Right lobe of liver (tissue), 6 donors: ENCODE data around the gene TH. TPM values are rescaled to one million over a fixed set of nuclear protein-coding genes. Genes with fewer than 3 reads are reported as not detected.

Experiments used
- ATAC-seq, 4 donors: fragments of 200-7000 bp; cut with Tn5 transposase; one replicate each; pipeline ENCODE4 v1.9.1; 2020; ENCODE audit warnings: mild to moderate bottlenecking in 4 of 4, moderate library complexity in 4 of 4
- DNase-seq, 3 donors: peaks; one replicate each; pipeline ENCODE4 v3.0.0-alpha.2; 2020
- H3K27ac ChIP-seq, 3 donors: fragments of 200-600 bp; one replicate each; pipeline ENCODE4 v1.8.0; 2022
- H3K27me3 ChIP-seq, 2 donors: fragments of 200-600 bp; one replicate each; pipeline ENCODE4 v1.8.0; 2022
- H3K36me3 ChIP-seq, 4 donors: fragments of 200-600 bp; sonication (generic) in 1 of 4; one replicate each; pipeline versions ENCODE4 v1.5.1 to v1.8.0; 2017 to 2022; ENCODE audit warnings: control low read depth in 1 of 4
- H3K4me1 ChIP-seq, 4 donors: fragments of 200-600 bp; sonication (generic) in 1 of 4; one replicate each; pipeline versions ENCODE4 v1.5.1 to v1.8.0; 2017 to 2022; ENCODE audit warnings: control low read depth in 1 of 4
- H3K4me3 ChIP-seq, 3 donors: fragments of 200-600 bp; one replicate each; pipeline ENCODE4 v1.8.0; 2022
- H3K9me3 ChIP-seq, 4 donors: fragments of 200-600 bp; sonication (generic) in 1 of 4; one replicate each; pipeline versions ENCODE4 v1.5.1 to v1.8.0; 2017 to 2022; ENCODE audit warnings: control low read depth in 1 of 4
- POLR2A ChIP-seq: fragments of 450-650 bp; IDR thresholded peaks from one replicate; pipeline ENCODE4 v1.6.1; 2017; ENCODE audit warnings: antibody characterized with exemption, mild to moderate bottlenecking
- WGBS: methylation state at CpG from one replicate; pipeline ENCODE4 v1.1.6; 2018; ENCODE audit warnings: low coverage, low lambda C conversion rate; ENCODE audit not compliant: insufficient coverage; ENCODE audit errors: missing lambda C conversion rate; 5-methylcytosine and 5-hydroxymethylcytosine counted together
- intact Hi-C, 2 donors: fragments of 100-400 bp; cut with DNase I; formaldehyde crosslinking; loops; one replicate each; pipeline versions ENCODE4 v1.11.2 to v1.14.1; 2022
- total RNA-seq, 6 experiments: library from RNA; depleted of rRNA in 2 of 6; stranded (reverse); fragments of >200 nt in 2 of 6; fragmentation: NEBNext Ultra II Directional in 3 of 6; extraction: Animal tissue kit (Norgen Biotek cat#: 25700) in 3 of 6; gene quantifications; one replicate each; pipeline versions ENCODE4 v1.1.0 to v1.2.4, GENCODE V29; 2016 to 2023
- TF ChIP-seq, protein P1 (sequence below), 4 donors: fragments of 200-600 bp in 3 of 4; fragments of 450-650 bp in 1 of 4; IDR thresholded peaks; one replicate each; pipeline versions ENCODE4 v1.5.1 to v1.8.0; 2016 to 2022; ENCODE audit warnings: antibody characterized with exemption in 4 of 4, mild to moderate bottlenecking in 2 of 4
- donor health status: DM: no; HTN: yes; CAD: no.
- donor health status: DM: no; HTN: no; CAD: no.
- donor health status: DM: no; HTN: no; CAD: no.
- donor health status: DM: no; HTN: yes; CAD: no.
- donor health status: DM: no; HTN: yes; CAD: no.

The TH gene
- total RNA-seq, 6 experiments from 2014 or later, result 0.51 to 0.64 TPM; not detected in 4

DNA sequence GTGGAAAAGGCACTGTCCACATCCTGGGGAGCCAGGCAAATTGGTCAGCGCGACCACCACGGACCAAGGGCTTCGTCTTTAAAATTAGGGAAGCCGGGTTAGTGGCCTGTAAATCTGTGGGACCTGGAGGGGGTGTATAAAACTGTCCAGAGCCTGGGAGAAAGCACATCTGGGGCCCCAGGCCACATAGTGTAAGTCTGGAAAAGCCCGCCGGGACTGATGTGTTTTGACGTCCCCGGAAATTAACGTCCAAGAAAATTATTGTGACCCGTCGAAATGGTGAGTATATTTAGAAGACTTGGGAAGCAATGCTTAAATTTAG is 28.2 kb downstream of the TH start:
- H3K27ac ChIP-seq, result no peak overlapping the region
- intact Hi-C loops, result loop anchor here in 1 of 2 donors (10.0 kb wide), 1 partner anchor 269 kb away; no protein-coding TSS in a partner anchor
- H3K4me3 ChIP-seq, result no peak overlapping the region
- no peaks in the 10 kb centered on the region for H3K9me3 ChIP-seq
- 50% methylated on average over 12 of the region's 12 CpGs for WGBS
- H3K4me1 ChIP-seq, result peaks cover 0 to 5% (median 0%) of the 10 kb centered on the region in 4 donors
- TF ChIP-seq POLR2A, result no peak
- TF ChIP-seq, protein P1, sequence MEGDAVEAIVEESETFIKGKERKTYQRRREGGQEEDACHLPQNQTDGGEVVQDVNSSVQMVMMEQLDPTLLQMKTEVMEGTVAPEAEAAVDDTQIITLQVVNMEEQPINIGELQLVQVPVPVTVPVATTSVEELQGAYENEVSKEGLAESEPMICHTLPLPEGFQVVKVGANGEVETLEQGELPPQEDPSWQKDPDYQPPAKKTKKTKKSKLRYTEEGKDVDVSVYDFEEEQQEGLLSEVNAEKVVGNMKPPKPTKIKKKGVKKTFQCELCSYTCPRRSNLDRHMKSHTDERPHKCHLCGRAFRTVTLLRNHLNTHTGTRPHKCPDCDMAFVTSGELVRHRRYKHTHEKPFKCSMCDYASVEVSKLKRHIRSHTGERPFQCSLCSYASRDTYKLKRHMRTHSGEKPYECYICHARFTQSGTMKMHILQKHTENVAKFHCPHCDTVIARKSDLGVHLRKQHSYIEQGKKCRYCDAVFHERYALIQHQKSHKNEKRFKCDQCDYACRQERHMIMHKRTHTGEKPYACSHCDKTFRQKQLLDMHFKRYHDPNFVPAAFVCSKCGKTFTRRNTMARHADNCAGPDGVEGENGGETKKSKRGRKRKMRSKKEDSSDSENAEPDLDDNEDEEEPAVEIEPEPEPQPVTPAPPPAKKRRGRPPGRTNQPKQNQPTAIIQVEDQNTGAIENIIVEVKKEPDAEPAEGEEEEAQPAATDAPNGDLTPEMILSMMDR (IDR thresholded peaks at IDR 0.05), result no peak
- no peak for ATAC-seq
- H3K36me3 ChIP-seq, result peaks cover 0 to 35% (median 16%) of the 10 kb centered on the region in 4 donors
- H3K27me3 ChIP-seq, result no peaks in the 10 kb centered on the region
- no peak for DNase-seq

DNA sequence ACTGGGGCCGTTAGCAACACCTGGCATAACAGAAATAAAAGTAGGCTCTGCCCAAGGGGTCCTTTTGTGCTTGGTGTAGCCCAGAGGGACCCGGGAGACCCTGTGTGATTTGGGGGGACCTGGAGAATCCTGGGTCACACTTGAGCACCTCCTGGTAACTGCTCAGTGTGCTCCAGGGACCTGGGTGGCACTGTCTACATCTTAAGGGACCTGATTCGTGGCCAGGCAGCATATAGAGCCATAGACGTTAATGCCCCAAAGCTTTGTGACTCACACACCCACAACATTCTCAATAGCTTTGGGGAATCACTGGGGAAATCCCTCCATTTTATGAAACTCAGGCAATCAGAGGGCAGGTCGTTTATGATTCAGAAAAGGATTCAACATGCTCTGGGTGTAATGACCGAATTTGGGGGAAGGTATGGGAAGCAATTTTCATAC is 28.8 kb downstream of the TH start:
- intact Hi-C loops, result loop anchor here in 1 of 2 donors (10.0 kb wide), 1 partner anchor 268 kb away; no protein-coding TSS in a partner anchor

DNA sequence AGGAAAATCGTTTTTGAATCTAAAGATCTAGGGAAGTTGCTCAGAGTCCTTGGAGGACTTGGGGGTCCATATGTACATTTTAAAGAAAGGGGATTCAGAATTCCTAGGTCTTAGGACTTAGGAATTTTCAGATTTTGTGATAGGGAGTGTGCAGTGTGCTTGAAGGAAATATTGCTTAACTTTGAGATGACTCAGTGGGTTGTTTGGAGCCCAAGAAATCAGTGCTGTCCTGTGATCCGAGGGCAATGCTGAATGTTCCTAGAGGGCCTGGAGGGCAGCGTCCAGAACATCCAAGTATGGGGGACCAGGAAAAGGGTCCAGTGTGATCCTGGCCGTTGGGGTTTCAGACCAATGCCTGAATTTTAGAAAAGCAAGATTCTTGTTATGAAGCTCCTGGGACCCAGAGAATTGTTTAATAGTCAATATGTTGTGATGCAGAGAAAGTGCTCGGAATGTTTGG is 29.3 kb downstream of the TH start:
- no peaks in the 10 kb centered on the region for H3K9me3 ChIP-seq
- no peak for ATAC-seq
- DNase-seq, result no peak
- peaks cover 0 to 5% (median 0%) of the 10 kb centered on the region in 4 donors for H3K4me1 ChIP-seq
- no peak overlapping the region for H3K4me3 ChIP-seq
- 33% methylated on average over 5 of the region's 5 CpGs for WGBS
- no peaks in the 10 kb centered on the region for H3K27me3 ChIP-seq
- intact Hi-C loops, result loop anchor here in 1 of 2 donors (10.0 kb wide), 1 partner anchor 268 kb away; no protein-coding TSS in a partner anchor
- no peak overlapping the region for H3K27ac ChIP-seq
- TF ChIP-seq, protein P1 (IDR thresholded peaks at IDR 0.05), result no peak
- TF ChIP-seq POLR2A, result no peak
- H3K36me3 ChIP-seq, result peaks cover 0 to 24% (median 10%) of the 10 kb centered on the region in 4 donors

More for the DNA sequence above, 28.8 kb downstream of the TH start:
- 44% methylated on average over 6 of the region's 6 CpGs for WGBS
- H3K4me3 ChIP-seq, result no peak overlapping the region
- TF ChIP-seq, protein P1 (IDR thresholded peaks at IDR 0.05), result no peak
- no peak for TF ChIP-seq POLR2A
- peaks cover 0 to 28% (median 12%) of the 10 kb centered on the region in 4 donors for H3K36me3 ChIP-seq
- no peak for DNase-seq
- no peak for ATAC-seq
- H3K4me1 ChIP-seq, result peaks cover 0 to 5% (median 0%) of the 10 kb centered on the region in 4 donors
- no peaks in the 10 kb centered on the region for H3K27me3 ChIP-seq
- no peak overlapping the region for H3K27ac ChIP-seq
- H3K9me3 ChIP-seq, result no peaks in the 10 kb centered on the region

DNA sequence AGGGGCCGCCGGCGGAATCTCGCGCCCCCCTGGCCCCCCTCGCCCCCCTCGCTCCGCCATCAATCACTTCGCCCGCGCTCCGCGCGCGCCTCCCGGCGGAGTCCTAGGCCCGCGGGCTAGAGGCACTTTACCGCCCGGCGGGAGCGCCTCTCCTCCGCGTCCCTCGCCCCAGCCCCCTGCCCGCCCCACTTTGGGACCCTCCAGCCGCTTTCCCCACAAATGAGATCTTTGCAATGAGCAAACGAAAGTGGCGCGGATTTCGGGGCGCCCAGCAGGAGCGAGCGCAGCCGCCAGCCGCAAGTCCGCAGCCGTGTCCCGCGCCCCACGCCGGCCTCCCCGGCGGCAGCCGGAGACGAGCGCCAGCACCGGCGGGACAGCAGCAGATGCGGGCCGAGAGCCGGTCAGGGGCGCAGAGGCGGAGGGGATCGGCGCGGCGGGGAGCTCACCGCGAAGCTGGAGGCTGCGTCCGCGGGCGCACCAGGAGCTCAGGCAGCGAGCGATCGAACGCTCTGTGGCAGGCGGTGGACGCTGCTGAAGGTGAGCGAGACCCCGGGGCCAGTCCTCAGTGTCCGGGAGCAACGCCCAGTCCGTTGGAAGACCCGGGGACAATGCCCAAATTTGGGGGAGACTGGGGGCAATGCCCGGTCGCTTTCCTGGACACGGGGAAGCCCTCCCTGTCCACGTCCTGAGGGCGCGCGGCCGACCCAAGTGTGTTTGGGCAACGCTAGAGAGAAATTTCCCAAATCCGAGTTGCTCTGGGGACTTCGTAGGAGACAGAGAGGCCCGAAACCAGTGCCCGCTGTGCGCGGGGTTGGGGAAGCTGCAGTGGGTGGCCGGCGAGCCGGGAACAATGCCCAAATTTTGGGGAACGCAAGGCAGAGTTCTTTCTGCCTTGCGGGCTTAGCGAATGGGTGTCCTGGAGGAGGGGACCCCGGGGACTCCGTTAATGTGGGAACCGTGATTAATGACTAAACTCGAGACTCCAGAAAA is 30.9 kb downstream of the TH start:
- intact Hi-C loops, result loop anchor here in 1 of 2 donors (10.0 kb wide), 1 partner anchor 266 kb away; no protein-coding TSS in a partner anchor
- H3K36me3 ChIP-seq, result peaks cover 0 to 8% (median 2%) of the 10 kb centered on the region in 4 donors
- TF ChIP-seq, protein P1 (IDR thresholded peaks at IDR 0.05), result no peak
- no peak for TF ChIP-seq POLR2A
- H3K27ac ChIP-seq, result no peak overlapping the region
- H3K4me1 ChIP-seq, result peaks cover 0 to 18% (median 5%) of the 10 kb centered on the region in 4 donors
- no peaks in the 10 kb centered on the region for H3K9me3 ChIP-seq
- no peaks in the 10 kb centered on the region for H3K27me3 ChIP-seq
- WGBS, result 54% methylated on average over 72 of the region's 102 CpGs
- DNase-seq (peak in 2 of 3 donors; percentile 14 to 46), ATAC-seq (no peak)
- H3K4me3 ChIP-seq, result no peak overlapping the region
